ENCODE measurements around the gene RELN.

GRCh38 chr7:103499976-103500375 is 489.5 kb downstream of the RELN start:
- TF ChIP-seq MEF2D (CRISPR knock-in tag; IDR thresholded peaks at IDR 0.05) (no peak), EZH2 (conservative IDR thresholded peaks at IDR 0.05; ENCODE audit: low read depth, low read length) (no peak), ZNF766 (CRISPR knock-in tag; IDR thresholded peaks at IDR 0.05; ENCODE audit: borderline replicate concordance) (no peak), REST (IDR thresholded peaks at IDR 0.05; ENCODE audit: borderline replicate concordance in 1 of 2, low read depth in 1 of 2, low read length in 2 of 2) (no peak), CTCF (CRISPR knock-in tag; IDR thresholded peaks at IDR 0.05) (no peak), ATF2 (CRISPR knock-in tag; IDR thresholded peaks at IDR 0.05) (no peak), XRCC5 (optimal IDR thresholded peaks at IDR 0.05; ENCODE audit: low read length) (no peak), POLR2AphosphoS5 (IDR thresholded peaks at IDR 0.05; ENCODE audit: low read depth, low read length) (no peak), FOXP4 (CRISPR knock-in tag; IDR thresholded peaks at IDR 0.05) (no peak), HNF4G (IDR thresholded peaks at IDR 0.05; ENCODE audit: borderline replicate concordance, low read depth, low read length) (no peak), HNF4G (CRISPR knock-in tag; IDR thresholded peaks at IDR 0.05; ENCODE audit: borderline replicate concordance, low read depth) (no peak)
